GM21528 (cell line): ENCODE data around the gene HS3ST6.
"Not testable (repeated sequence)": the region's sequence is repeated elsewhere in the genome, so short reads cannot be mapped to it uniquely, and the experiment has no call there.

Source experiments
- ATAC-seq: cut with Tn5 transposase; IDR thresholded peaks from one replicate; pipeline ENCODE4 v1.9.1; 2021; ENCODE audit warnings: mild to moderate bottlenecking, moderate library complexity; ENCODE audit not compliant: unreplicated experiment, low FRiP score

The HS3ST6 gene

GRCh38 chr16:1929578-1930337 is 11.5 kb upstream of the HS3ST6 start:
- ATAC-seq = peak; percentile 84

- ATAC-seq = no peak
These were observed 10.9 kb upstream of the HS3ST6 start for GRCh38 chr16:1929105-1929504.

- ATAC-seq = no peak
These were observed 8.1 kb upstream of the HS3ST6 start for GRCh38 chr16:1926271-1926670.

- no peak for ATAC-seq
These were observed 5.9 kb upstream of the HS3ST6 start for GRCh38 chr16:1924095-1924494.

- ATAC-seq = no peak
These were observed 5.3 kb upstream of the HS3ST6 start for GRCh38 chr16:1923299-1924034.

GRCh38 chr16:1922357-1922756 is 4.1 kb upstream of the HS3ST6 start:
- no peak for ATAC-seq

GRCh38 chr16:1920727-1921171 is 2.5 kb upstream of the HS3ST6 start:
- ATAC-seq = no peak

- not testable (repeated sequence) for ATAC-seq
These were observed 1.9 kb upstream of the HS3ST6 start for GRCh38 chr16:1920122-1920521.

- no peak for ATAC-seq
These were observed 1.2 kb upstream of the HS3ST6 start for GRCh38 chr16:1919327-1919998.

- ATAC-seq = no peak
These were observed 407 bp downstream of the HS3ST6 start for GRCh38 chr16:1917665-1918350.

GRCh38 chr16:1917056-1917664 is 1.1 kb downstream of the HS3ST6 start:
- ATAC-seq = no peak

GRCh38 chr16:1916640-1916990 is 1.6 kb downstream of the HS3ST6 start:
- ATAC-seq = no peak

- no peak for ATAC-seq
These were observed 2.2 kb downstream of the HS3ST6 start for GRCh38 chr16:1915732-1916639.

- no peak for ATAC-seq
These were observed 3.2 kb downstream of the HS3ST6 start for GRCh38 chr16:1914988-1915387.

GRCh38 chr16:1914084-1914608 is 4.1 kb downstream of the HS3ST6 start:
- ATAC-seq = no peak

GRCh38 chr16:1913327-1914083 is 4.7 kb downstream of the HS3ST6 start:
- ATAC-seq = no peak

- ATAC-seq = no peak
These were observed 6.0 kb downstream of the HS3ST6 start for GRCh38 chr16:1912215-1912543.

- ATAC-seq = no peak
These were observed 6.6 kb downstream of the HS3ST6 start for GRCh38 chr16:1911467-1912214.
